Activated T-helper 1 cell treated with Interleukin-2 at 50 U/mL for 16 hours (primary cell): ENCODE results near the gene PLEKHA5.
"Not testable (repeated sequence)": the region's sequence is repeated elsewhere in the genome, so short reads cannot be mapped to it uniquely, and the experiment has no call there.

Source experiments
- DNase-seq: peaks from one replicate; pipeline ENCODE4 v3.0.0-alpha.2; 2020; ENCODE audit warnings: low read depth

The PLEKHA5 gene, protein sequence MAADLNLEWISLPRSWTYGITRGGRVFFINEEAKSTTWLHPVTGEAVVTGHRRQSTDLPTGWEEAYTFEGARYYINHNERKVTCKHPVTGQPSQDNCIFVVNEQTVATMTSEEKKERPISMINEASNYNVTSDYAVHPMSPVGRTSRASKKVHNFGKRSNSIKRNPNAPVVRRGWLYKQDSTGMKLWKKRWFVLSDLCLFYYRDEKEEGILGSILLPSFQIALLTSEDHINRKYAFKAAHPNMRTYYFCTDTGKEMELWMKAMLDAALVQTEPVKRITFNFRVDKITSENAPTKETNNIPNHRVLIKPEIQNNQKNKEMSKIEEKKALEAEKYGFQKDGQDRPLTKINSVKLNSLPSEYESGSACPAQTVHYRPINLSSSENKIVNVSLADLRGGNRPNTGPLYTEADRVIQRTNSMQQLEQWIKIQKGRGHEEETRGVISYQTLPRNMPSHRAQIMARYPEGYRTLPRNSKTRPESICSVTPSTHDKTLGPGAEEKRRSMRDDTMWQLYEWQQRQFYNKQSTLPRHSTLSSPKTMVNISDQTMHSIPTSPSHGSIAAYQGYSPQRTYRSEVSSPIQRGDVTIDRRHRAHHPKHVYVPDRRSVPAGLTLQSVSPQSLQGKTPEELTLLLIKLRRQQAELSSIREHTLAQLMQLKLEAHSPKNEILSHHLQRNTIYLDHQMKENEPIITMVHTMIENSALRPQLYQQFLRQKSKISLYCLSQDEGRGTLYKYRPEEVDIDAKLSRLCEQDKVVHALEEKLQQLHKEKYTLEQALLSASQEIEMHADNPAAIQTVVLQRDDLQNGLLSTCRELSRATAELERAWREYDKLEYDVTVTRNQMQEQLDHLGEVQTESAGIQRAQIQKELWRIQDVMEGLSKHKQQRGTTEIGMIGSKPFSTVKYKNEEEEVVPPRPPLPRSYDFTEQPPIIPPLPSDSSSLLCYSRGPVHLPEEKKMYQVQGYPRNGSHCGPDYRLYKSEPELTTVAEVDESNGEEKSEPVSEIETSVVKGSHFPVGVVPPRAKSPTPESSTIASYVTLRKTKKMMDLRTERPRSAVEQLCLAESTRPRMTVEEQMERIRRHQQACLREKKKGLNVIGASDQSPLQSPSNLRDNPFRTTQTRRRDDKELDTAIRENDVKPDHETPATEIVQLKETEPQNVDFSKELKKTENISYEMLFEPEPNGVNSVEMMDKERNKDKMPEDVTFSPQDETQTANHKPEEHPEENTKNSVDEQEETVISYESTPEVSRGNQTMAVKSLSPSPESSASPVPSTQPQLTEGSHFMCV

DNA sequence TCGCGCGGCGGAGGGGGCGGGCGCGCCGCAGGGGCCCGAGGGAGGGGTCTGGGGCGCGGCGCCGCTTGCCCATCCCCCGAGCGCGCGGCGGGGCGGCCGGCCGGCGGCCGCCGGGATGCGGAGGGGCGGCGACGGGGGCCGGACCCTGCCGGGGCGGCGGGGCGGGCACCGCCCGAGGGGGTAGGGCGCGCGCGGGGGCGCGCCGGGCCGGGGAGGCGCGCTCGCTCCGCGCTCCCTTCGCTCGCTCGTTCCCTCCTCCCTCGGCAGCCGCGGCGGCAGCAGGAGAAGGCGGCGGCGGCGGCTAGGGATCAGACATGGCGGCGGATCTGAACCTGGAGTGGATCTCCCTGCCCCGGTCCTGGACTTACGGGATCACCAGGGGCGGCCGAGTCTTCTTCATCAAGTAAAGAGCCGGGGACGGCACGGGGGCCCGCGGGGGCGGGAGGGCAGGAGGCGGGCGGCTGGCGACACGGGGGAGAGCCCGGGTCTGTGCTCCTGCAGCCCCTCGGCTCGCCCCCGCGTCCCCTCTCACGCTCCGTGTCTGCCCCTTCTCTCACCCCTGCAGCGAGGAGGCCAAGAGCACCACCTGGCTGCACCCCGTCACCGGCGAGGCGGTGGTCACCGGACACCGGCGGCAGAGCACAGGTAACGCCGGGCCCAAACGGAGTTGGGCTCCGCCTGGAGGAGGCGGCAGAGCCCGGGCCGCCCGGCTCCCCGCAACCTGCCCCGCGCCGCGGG lies at the start of gene PLEKHA5:
Gene PLEKHA5 (plus strand): TSS at position 248 of the 738 bp plus-strand sequence. CDS start 67 bp downstream, at position 315.
- peak; percentile 9 for DNase-seq

GRCh38 chr12:19080918-19081317 lies 48.6 kb upstream of the PLEKHA5 start:
- no peak for DNase-seq

DNA sequence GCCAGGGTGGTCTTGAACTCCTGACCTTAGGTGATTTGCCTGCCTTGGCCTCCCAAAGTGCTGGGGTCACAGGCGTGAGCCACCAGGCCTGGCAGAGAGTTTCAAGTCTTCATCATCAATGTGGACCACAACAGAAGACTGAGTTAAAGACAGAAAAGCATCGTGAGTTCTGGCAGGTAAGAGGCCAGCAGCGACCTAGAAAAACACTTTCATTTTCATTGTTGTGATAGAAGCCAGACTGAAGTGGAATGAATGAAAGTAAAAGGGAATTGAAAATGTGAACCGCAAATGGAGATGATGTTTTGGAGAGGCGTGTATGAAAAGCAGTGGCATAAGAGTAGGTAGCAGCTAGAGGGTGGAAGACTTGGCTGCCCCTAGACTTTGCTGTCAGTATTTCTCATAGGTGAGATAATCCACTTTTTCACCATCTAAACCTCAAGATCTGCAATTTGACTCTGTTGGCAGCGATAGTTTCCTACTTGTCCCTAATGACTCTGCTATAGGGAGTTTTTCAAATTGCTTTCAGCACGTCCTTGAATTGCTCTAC lies 47.1 kb upstream of the PLEKHA5 start:
- no peak for DNase-seq

GRCh38 chr12:19084547-19084946 lies 45.0 kb upstream of the PLEKHA5 start:
- DNase-seq: no peak

DNA sequence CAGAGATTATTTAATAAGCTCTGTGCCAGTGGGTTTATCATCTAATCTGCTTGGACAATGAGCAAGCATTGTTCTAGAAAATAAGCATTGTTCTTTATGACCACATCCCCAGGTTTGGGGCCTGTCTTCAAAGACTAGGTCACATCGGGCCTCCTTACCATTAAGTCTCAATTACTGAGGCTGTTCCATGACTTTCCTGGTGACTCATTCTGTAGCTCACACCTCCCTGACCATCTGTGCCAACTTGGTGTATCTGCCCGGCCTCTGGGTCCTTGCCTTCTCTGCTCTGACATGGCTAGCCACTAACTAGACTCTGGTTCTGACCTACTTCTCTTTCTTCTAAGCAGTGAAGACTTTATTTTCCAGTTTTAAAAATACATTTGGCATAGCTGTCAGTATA lies 44.4 kb upstream of the PLEKHA5 start:
- DNase-seq: no peak

DNA sequence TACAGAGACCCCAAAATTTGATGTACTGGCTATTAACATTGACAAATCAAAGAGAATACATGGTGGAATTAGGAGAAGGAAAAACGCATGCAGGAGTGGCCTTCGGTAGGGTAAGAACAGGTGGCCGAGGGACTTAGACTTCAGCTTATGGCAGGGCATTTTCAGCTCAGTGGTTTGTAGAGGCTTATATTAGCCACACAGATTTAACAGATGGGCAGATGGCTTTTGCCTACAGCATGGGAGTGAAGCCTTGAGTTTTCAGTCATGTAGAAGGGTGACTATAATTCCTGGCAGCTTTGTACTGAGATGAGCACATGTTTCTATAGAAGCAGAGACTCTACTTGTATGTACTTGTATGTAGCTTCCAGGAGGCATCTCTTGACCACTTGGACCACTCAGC lies 40.9 kb upstream of the PLEKHA5 start:
- DNase-seq: no peak

DNA sequence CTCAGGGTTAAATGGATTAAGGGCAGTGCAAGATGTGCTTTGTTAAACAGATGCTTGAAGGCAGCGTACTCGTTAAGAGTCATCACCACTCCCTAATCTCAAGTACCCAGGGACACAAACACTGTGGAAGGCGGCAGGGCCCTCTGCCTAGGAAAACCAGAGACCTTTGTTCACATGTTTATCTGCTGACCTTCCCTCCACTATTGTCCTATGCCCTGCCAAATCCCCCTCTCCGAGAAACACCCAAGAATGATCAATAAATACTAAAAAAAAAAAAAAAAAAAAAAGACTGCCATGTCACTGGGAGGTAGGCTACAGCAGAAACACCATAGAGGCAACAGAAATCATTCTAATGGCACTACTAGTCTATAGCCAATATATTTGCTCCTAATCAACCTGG lies 37.1 kb upstream of the PLEKHA5 start:
- DNase-seq: not testable (repeated sequence)

GRCh38 chr12:19093218-19093617 lies 36.3 kb upstream of the PLEKHA5 start:
- no peak for DNase-seq

DNA sequence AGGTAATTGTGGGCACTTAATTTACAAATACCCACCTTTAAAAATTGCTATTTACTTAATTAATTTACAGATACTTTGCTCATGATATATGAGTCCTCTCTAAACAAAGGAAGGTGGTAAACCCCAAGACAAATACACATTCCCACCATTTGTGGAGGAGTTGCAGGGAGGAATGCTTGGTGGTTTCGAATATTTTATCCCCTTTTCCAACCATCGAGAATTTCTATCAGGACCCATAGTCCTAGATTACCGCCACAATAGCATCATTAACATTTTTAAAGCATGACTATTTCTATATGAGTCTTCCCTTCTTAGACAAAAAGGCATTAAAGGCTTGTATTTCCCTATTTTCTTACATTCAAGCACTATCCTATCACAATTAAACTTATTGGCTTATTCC lies 34.2 kb upstream of the PLEKHA5 start:
- DNase-seq: no peak

- DNase-seq: no peak
Measured at GRCh38 chr12:19095756-19096480, 33.6 kb upstream of the PLEKHA5 start.

DNA sequence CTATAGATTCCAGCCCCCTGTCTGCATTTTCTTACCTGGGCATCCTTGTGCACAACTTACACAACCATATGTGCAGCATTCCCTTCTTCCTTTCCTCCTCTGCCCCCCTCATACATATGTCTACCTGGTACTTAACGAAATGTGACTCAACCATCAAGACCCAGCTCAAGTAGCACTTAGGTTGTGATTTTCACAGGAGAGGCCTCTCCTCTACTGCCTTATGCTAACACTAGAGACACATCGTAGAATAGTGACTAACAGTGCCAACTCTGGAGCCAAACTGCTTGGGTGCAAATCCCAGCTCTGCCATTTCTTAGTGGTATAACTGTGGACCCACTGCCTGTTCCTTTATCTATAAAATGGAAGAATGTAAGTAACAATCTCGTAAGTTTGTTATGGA lies 24.1 kb upstream of the PLEKHA5 start:
- no peak for DNase-seq

DNA sequence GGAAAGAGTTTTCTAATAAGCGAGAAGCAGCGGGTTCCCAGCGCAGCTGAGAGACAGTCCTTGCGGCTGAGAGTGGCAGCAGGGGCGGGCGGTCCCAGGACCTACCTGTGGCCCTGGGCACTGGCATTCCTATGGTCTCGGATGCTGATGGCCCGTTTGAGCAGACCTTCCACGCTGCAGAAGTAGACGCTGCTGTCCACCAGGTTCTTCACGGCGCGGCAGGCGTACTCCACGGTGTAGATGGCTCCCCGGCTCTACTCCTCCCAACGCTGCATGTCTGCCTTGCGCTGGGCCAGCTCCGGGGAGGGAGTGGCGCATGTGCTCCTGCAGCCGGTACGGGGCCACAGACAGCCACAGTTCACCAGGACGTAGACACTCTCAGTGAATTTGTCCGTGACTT lies 21.8 kb upstream of the PLEKHA5 start:
- DNase-seq: no peak

DNA sequence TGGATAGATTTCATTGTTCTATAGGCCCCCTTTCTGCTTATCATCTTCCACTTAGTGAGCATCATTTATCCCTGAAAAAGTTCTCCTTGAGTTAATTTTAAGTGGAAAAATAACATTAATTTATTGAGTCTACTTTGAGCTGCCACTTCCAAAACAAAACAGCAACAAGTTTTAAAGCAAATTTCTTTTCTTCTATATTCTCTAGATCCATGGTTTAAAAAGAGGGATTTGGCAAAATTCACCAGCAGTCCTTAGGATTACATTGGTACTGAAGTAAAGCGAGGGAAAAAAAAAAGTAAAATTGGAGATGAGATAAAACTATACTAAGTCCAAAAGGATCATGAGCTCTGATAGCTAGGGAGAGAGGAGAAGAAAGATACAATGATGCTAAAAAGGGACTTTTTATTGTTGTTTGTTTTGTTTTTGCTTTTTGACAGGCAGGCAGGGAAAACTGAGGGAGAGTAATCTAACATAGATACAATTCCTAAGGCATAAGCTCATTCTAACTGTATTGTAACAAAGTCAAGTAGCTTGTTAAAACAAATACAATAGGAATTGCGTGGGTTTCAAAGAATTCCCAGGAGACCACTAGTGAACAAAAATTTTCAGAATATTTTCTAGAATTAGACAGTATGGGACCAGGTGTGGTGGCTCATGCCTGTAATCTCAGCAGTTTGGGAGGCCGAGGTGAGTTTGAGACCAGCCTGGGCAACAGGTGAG lies 19.2 kb upstream of the PLEKHA5 start:
- no peak for DNase-seq

GRCh38 chr12:19113464-19113863 lies 16.1 kb upstream of the PLEKHA5 start:
- no peak for DNase-seq

- DNase-seq: no peak
Measured at GRCh38 chr12:19115285-19115684, 14.2 kb upstream of the PLEKHA5 start.

DNA sequence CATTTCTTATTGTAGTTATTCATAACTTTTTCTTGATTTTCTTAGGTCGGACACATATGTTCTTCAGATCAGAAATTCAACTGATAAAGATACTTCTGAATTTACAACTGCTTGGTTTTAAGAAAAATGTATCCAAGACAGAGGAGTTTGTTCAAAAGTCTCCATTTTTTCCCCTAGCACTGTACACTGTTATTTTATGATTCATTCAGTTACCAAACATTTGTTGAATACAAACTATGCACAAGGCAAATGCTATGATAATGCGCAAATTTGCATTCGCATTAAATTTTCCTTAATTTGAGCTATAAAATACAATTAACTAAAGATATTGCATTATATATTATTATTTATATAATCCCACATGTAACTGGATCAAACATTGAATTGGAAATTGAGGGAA lies 10.1 kb upstream of the PLEKHA5 start:
- DNase-seq: no peak

DNA sequence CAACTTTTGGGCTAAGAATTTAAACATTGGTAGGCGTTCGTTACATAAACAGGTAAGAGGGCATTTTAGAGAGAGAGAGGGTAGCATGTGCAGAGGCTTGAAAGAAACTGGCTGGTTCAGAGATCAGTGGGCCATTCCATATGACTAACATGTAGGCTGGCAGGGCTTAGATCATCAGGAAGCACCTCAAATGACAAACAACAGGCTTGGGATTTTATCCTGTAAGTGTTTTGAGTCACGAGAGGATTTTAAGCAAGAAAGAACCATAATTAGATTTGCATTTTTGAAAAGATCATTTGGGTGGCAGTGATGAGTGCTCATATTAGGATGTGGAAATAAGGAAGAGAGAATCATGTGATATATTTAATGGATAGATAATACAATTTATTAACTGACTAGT lies 8.7 kb upstream of the PLEKHA5 start:
- DNase-seq: no peak

DNA sequence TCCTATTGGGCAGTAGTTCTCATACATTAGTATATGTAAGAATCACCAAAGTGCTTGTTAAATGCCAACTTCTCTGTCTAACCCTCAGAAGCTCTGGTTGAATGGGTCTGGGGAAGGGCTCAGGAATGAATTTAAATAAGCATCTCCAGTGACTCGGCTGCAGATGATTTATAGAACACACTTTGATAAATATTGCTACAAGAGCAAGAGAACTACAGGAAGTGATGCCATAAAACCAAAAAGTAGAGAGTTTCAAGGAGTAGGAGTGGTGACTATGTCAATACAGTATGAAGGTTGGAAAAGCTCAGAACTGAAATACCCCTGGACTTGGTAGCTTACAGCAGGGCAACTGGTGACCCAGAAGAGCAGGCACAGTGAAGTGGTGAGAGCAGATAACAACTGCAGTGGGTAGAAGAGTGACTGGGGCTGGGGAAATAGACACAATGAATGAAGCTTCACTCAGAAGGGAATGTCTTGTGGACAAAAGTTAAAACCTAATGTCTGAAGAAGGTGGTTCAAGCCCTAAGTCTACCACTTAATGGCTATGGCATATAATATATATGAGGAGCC lies 8.0 kb upstream of the PLEKHA5 start:
- DNase-seq: no peak

- no peak for DNase-seq
Measured at GRCh38 chr12:19125325-19125724, 4.2 kb upstream of the PLEKHA5 start.

DNA sequence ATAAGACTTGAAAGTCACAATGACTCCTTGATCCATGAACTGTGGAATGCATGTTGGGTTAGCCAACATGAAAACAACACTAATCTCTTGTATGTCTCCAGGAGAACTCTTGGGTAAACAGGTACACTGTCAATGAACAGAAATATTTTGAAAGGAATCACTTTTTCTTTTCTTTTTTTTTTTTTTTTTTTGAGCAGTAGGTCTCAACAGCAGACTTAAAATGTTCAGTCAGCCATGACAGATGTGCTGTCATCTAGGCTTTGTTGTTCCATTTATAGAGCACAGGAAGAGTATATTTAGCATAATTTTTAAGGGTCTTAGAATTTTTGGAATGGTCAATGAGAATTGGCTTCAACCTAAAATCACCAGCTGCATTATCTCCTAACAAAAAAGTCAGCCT lies 2.3 kb upstream of the PLEKHA5 start:
- no peak for DNase-seq
